Central memory CD8-positive, alpha-beta T cell (primary cell): Measurements from ENCODE around the gene ZC3H18.

Source experiments
- ATAC-seq: fragments of 150-1000 bp; cut with Tn5 transposase; replicated peaks from 2 replicates; pipeline ENCODE4 v1.10.0; 2022; ENCODE audit warnings: mild to moderate bottlenecking, moderate FRiP score, moderate number of reproducible peaks; ENCODE audit not compliant: poor library complexity, severe bottlenecking; ENCODE audit errors: extremely low read depth
- DNase-seq, 2 donors: peaks; one replicate each; pipeline ENCODE4 v3.0.0; 2021; ENCODE audit warnings: low spot score in 2 of 2
- H3K27ac Mint-ChIP-seq: one replicate; pipeline ENCODE4 v1.8.0; 2022; ENCODE audit warnings: low read depth, mild to moderate bottlenecking, moderate library complexity, mixed read lengths
- H3K27me3 Mint-ChIP-seq: one replicate; pipeline ENCODE4 v1.8.0; 2022; ENCODE audit warnings: mixed read lengths
- H3K36me3 Mint-ChIP-seq: one replicate; pipeline ENCODE4 v1.8.0; 2022; ENCODE audit warnings: mild to moderate bottlenecking, moderate library complexity, mixed read lengths; ENCODE audit not compliant: insufficient read depth
- H3K4me1 Mint-ChIP-seq: one replicate; pipeline ENCODE4 v1.8.0; 2022; ENCODE audit warnings: mixed read lengths
- H3K4me3 Mint-ChIP-seq: one replicate; pipeline ENCODE4 v1.8.0; 2022; ENCODE audit warnings: mild to moderate bottlenecking, moderate library complexity, mixed read lengths
- H3K9me3 Mint-ChIP-seq: one replicate; pipeline ENCODE4 v1.8.0; 2022; ENCODE audit warnings: mixed read lengths

The ZC3H18 gene

GRCh38 chr16:88535191-88535856, 34.9 kb upstream of the ZC3H18 start:
- ATAC-seq: no peak
- no peak for DNase-seq
- Mint-ChIP-seq H3K9me3 (no peaks in the 10 kb centered on the region), H3K4me1 (peaks cover 38% of the 10 kb centered on the region), H3K4me3 (peak overlapping the region; percentile 65), H3K27me3 (no peaks in the 10 kb centered on the region), H3K36me3 (peaks cover 29% of the 10 kb centered on the region), H3K27ac (peak overlapping the region; percentile 82)

- Mint-ChIP-seq H3K27me3 (no peaks in the 10 kb centered on the region), H3K4me3 (peak overlapping the region; percentile 65), H3K9me3 (no peaks in the 10 kb centered on the region), H3K36me3 (peaks cover 27% of the 10 kb centered on the region), H3K4me1 (peaks cover 38% of the 10 kb centered on the region), H3K27ac (peak overlapping the region; percentile 82)
- DNase-seq (no peak), ATAC-seq (no peak)
Observed at GRCh38 chr16:88535857-88536222, 34.4 kb upstream of the ZC3H18 start.

- ATAC-seq (no peak), DNase-seq (no peak)
- no peaks in the 10 kb centered on the region for H3K9me3 Mint-ChIP-seq
- H3K4me3 Mint-ChIP-seq: no peak overlapping the region
- no peak overlapping the region for H3K27ac Mint-ChIP-seq
- H3K36me3 Mint-ChIP-seq: peaks cover 22% of the 10 kb centered on the region
- peaks cover 37% of the 10 kb centered on the region for H3K4me1 Mint-ChIP-seq
- no peaks in the 10 kb centered on the region for H3K27me3 Mint-ChIP-seq
Observed at GRCh38 chr16:88536510-88536909, 33.7 kb upstream of the ZC3H18 start.

- H3K9me3 Mint-ChIP-seq: no peaks in the 10 kb centered on the region
- H3K36me3 Mint-ChIP-seq: peaks cover 15% of the 10 kb centered on the region
- H3K27ac Mint-ChIP-seq: peak overlapping the region; percentile 69
- ATAC-seq (no peak), DNase-seq (no peak)
- H3K4me1 Mint-ChIP-seq: peaks cover 32% of the 10 kb centered on the region
- no peak overlapping the region for H3K4me3 Mint-ChIP-seq
- no peaks in the 10 kb centered on the region for H3K27me3 Mint-ChIP-seq
Observed at GRCh38 chr16:88536971-88537751, 33.0 kb upstream of the ZC3H18 start.

GRCh38 chr16:88537859-88538258, 32.3 kb upstream of the ZC3H18 start:
- H3K27me3 Mint-ChIP-seq: no peaks in the 10 kb centered on the region
- ATAC-seq (no peak), DNase-seq (no peak)
- peaks cover 32% of the 10 kb centered on the region for H3K4me1 Mint-ChIP-seq
- H3K4me3 Mint-ChIP-seq: no peak overlapping the region
- no peaks in the 10 kb centered on the region for H3K9me3 Mint-ChIP-seq
- H3K27ac Mint-ChIP-seq: peak overlapping the region; percentile 69
- H3K36me3 Mint-ChIP-seq: peaks cover 15% of the 10 kb centered on the region

- no peaks in the 10 kb centered on the region for H3K27me3 Mint-ChIP-seq
- peaks cover 15% of the 10 kb centered on the region for H3K36me3 Mint-ChIP-seq
- peaks cover 4% of the 10 kb centered on the region for H3K9me3 Mint-ChIP-seq
- ATAC-seq (no peak), DNase-seq (no peak)
- peak overlapping the region; percentile 77 for H3K27ac Mint-ChIP-seq
- peaks cover 32% of the 10 kb centered on the region for H3K4me1 Mint-ChIP-seq
- H3K4me3 Mint-ChIP-seq: no peak overlapping the region
Observed at GRCh38 chr16:88538366-88539060, 31.7 kb upstream of the ZC3H18 start.

- Mint-ChIP-seq H3K4me1 (peaks cover 32% of the 10 kb centered on the region), H3K9me3 (peaks cover 7% of the 10 kb centered on the region), H3K36me3 (peaks cover 15% of the 10 kb centered on the region), H3K27me3 (no peaks in the 10 kb centered on the region), H3K27ac (peak overlapping the region; percentile 77), H3K4me3 (no peak overlapping the region)
- DNase-seq (no peak), ATAC-seq (no peak)
Observed at GRCh38 chr16:88539261-88539651, 30.9 kb upstream of the ZC3H18 start.

- Mint-ChIP-seq H3K9me3 (peaks cover 7% of the 10 kb centered on the region), H3K4me3 (peak overlapping the region; percentile 7), H3K36me3 (peaks cover 14% of the 10 kb centered on the region), H3K4me1 (peaks cover 30% of the 10 kb centered on the region), H3K27ac (peak overlapping the region; percentile 57), H3K27me3 (no peaks in the 10 kb centered on the region)
- ATAC-seq (no peak), DNase-seq (no peak)
Observed at GRCh38 chr16:88539652-88540345, 30.4 kb upstream of the ZC3H18 start.

GRCh38 chr16:88540346-88540977, 29.7 kb upstream of the ZC3H18 start:
- DNase-seq: no peak
- Mint-ChIP-seq H3K27ac (peak overlapping the region; percentile 57), H3K4me3 (peak overlapping the region; percentile 50), H3K4me1 (peaks cover 24% of the 10 kb centered on the region), H3K27me3 (no peaks in the 10 kb centered on the region), H3K36me3 (peaks cover 12% of the 10 kb centered on the region), H3K9me3 (peaks cover 7% of the 10 kb centered on the region)
- ATAC-seq: no peak

GRCh38 chr16:88541831-88542616, 28.2 kb upstream of the ZC3H18 start:
- H3K9me3 Mint-ChIP-seq: peaks cover 7% of the 10 kb centered on the region
- H3K4me3 Mint-ChIP-seq: no peak overlapping the region
- DNase-seq (no peak), ATAC-seq (no peak)
- H3K27ac Mint-ChIP-seq: no peak overlapping the region
- peaks cover 24% of the 10 kb centered on the region for H3K4me1 Mint-ChIP-seq
- H3K27me3 Mint-ChIP-seq: no peaks in the 10 kb centered on the region
- H3K36me3 Mint-ChIP-seq: peaks cover 6% of the 10 kb centered on the region

GRCh38 chr16:88543230-88543813, 26.9 kb upstream of the ZC3H18 start:
- H3K4me1 Mint-ChIP-seq: peaks cover 19% of the 10 kb centered on the region
- peaks cover 2% of the 10 kb centered on the region for H3K36me3 Mint-ChIP-seq
- no peak overlapping the region for H3K4me3 Mint-ChIP-seq
- no peak for DNase-seq
- peaks cover 7% of the 10 kb centered on the region for H3K9me3 Mint-ChIP-seq
- H3K27ac Mint-ChIP-seq: no peak overlapping the region
- ATAC-seq: no peak
- H3K27me3 Mint-ChIP-seq: no peaks in the 10 kb centered on the region
